HG03045 (cell line): ENCODE results near the gene CTDP1.

Experiments used
- ATAC-seq: cut with Tn5 transposase; IDR thresholded peaks from one replicate; pipeline ENCODE4 v1.9.1; 2021; ENCODE audit warnings: mild to moderate bottlenecking, moderate library complexity; ENCODE audit not compliant: unreplicated experiment

CTDP1 gene

DNA sequence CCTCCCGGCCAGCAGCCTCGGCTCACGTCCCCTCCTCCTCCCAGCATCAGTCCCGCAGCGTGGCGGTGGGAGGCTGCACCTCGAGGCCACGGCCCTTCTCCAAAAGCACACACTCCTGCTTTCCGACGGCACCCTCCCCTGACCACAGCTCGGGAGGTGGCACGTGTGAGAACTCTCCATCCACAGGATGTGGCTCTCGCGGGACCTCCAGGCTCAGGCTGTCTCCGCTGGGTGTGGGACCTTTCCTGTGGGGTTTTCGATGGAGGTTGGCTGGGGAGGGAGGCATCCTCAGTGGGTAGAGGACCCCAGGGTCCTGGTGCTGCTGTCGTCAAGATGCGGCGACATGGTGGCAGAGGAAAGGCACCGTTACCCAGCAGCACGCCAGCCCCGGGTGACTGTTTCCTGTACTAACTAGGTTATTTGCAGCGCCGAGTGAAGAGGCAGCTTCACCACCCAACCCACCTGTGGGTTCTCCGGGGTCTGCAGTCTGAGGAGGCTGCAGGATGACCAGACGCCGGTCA, 75.3 kb downstream of the CTDP1 start:
- ATAC-seq, result no peak

DNA sequence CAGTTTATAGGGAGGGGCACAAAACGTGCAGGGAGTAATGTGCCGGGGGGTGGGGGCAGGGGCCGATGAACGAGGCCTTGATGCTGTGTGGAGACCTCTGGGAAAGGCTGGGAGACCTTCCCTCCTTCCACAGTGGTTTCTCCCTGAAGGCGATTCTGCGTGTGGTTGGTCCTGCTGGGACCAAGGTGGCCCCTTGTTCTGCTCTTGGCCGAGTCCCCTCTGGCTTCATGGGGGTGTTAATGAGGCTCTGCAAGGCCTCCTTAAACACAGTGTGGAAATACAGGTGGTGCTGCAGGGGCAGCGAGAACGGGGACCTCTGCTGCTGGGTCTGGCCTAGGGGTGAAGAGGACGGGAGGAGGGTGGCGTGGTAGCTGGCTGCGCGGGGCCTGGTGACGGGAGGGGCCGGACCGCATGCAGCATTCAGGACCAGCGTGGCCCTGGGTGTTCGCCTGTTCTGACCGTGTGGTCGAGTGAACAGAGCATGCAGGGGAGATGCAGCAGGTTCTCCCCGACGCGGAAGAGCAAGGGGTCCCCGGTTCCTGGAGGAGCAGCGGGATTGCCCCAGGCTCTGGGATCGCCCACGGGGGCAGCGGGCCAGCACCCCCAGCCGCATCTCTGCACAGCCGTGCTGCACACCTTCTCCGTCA, 76.0 kb downstream of the CTDP1 start:
- no peak for ATAC-seq

DNA sequence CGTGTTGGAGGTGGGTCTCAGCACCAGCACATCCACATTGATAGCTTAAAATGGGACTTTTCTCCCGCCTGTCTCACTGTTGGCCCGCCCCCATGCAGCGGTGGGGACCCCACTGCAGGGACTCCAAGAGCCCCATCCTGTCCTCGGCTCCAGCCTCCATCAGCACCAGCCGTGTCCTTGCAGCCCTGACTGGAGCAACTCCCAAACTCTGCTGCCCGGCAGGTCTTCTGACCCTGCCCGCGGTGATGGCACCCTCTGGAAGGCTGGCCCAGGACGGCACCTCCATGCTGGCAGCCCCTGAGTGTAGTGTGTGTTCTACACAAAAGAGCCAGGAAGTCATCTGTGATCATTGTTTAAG, 76.5 kb downstream of the CTDP1 start:
- no peak for ATAC-seq

DNA sequence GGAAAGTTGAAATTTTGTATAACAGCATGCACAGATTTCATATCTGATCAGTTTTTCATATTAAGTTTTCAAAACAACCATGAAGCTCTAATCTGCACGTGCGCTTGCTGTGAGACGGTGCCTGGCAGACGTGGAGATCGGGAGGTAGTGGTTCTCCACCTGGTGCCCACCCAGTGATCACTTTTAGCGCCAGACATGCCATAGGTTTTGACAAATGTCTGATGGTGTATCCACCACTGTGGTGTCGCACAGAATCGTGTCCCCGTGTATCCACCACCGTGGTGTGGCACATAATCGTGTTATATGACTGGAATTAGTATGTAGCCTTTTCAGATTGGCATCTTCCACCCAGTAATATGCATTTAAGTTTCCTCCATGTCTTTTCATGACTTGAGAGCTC, 77.2 kb downstream of the CTDP1 start:
- no peak for ATAC-seq

DNA sequence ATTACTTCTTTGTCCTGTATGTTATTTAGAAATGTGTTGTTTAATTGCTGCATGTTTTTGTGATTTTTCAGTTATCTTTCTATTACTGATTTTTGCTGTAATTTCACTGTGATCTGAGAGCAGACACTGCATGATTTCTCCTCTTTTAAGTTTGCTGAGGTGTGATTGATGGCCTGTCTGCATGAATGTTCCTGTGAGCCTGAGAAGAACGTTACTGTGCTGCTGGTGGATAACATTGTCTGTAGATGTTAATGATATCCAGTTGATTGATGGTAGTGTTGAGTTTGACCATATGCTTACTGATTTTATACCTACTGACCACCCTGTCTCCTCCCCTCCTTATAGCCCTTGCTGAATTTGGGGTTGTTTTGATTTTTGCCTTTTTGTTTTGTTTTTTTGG, 80.7 kb downstream of the CTDP1 start:
- no peak for ATAC-seq

DNA sequence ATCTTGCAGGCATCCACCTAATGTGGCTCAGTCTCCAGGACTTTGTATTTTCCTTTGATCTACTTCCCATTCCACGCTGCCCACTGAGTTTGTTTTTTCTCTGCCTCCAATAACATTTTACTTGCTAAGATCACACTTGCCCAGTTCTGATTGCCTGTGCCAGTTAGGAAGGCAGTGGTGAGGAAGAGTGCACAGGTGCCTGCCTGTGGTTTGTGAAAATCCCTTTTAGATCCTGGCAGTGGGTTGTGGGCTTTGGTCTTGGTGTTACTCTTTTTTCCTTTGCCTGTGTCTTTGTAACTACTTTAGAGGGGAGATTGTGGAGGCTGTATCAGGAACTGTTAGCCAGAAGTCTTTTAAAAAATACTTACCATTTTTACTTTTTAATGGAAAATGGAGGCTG, 81.3 kb downstream of the CTDP1 start:
- no peak for ATAC-seq

DNA sequence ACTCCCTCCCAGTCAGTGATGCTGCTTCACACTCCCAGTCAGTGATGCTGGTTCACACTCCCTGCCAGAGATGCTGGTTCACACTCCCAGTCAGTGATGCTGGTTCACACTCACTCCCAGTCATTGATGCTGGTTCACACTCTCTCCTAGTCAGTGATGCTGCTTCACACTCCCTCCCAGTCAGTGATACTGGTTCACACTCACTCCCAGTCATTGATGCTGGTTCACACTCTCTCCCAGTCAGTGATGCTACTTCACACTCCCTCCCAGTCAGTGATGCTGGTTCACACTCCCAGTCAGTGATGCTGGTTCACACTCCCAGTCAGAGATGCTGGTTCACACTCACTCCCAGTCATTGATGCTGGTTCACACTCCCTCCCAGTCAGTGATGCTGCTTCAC, 83.8 kb downstream of the CTDP1 start:
- no peak for ATAC-seq

DNA sequence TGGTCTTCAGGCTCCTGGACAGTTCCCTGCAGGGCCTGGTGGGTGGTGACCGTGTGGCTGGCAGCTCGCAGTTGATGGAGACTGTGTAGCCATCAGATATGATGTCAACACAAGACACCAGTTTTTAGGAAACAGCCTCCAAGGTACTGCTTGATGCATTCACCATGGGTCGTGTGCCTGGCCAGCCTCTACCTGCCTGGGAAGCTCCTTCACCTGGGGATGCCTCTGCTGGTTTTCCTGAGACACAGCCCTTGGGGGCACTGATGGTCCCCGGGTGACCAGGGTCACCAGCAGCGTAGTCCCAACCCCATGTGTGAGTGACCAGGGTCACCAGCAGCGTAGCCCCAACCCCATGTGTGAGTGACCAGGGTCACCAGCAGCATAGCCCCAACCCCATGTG, 84.5 kb downstream of the CTDP1 start:
- ATAC-seq, result no peak

DNA sequence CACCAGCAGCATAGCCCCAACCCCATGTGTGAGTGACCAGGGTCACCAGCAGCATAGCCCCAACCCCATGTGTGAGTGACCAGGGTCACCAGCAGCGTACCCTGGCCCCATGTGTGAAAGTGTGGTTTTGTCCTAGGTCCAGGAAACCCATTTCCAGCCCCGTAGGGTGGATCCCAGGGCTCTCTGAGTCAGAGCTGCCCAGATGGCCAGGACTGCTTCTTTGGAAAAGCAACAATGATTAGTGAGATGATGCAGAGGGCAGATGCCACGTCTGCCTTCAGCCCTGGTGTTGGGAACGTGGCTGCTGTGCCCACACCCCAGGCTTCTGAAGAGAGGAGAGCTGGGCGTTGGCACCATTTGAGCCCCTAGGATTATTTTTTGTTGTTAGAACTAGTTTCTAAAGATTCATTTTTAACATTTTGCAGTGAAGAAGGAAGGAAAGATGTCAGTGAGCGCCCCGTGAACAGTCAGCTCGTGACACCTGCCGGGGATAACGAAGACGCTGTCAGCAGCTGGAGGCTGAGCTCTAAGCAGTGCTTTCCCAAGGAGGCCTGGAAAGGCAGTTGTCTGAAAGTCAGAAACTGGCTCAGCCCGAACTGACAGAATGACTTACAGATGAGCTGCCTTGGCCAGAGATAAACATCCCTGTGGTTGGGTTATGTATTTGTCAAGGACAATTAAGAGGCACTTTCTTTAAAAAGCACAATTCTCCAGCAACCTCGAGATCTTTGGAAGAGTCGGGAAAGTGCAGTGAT, 86.1 kb downstream of the CTDP1 start:
- ATAC-seq, result no peak

DNA sequence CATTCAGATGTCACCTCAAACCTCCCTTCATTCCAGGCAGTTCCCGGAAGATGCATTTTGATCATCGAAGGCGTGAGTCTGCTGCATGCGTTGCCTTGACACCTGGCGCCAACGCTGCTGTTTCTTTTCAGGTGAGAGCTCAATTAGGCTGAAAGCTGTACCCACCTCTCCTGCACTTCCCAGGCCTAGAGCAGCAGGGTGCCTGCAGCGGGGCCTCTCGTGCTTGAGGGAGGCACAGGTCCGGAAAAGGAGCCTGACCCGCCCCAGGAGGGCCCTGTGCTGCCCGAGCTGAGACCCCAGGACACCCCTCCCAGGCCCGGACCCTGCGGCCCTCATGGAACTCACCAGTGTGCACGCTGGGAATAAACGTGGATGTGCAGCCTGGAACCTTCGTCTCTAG, 86.7 kb downstream of the CTDP1 start:
- no peak for ATAC-seq

DNA sequence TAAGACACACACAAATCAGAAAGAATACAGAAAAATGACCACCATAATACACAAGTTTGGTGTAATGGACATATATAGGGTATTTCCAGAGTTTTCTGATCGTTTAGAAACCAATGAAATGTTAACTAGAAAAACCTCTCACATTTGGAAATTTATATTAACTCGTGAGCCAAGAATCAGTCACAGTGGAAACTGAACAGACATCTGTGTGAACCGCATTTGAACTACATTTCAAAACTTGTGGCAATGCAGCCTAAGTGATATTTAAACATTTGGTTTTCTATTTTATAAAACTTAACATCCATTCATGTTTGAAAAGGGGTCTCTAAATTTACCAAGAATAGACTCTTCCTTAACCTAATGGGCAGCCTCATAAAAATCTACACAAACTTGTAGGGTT, 89.1 kb downstream of the CTDP1 start:
- ATAC-seq, result no peak

DNA sequence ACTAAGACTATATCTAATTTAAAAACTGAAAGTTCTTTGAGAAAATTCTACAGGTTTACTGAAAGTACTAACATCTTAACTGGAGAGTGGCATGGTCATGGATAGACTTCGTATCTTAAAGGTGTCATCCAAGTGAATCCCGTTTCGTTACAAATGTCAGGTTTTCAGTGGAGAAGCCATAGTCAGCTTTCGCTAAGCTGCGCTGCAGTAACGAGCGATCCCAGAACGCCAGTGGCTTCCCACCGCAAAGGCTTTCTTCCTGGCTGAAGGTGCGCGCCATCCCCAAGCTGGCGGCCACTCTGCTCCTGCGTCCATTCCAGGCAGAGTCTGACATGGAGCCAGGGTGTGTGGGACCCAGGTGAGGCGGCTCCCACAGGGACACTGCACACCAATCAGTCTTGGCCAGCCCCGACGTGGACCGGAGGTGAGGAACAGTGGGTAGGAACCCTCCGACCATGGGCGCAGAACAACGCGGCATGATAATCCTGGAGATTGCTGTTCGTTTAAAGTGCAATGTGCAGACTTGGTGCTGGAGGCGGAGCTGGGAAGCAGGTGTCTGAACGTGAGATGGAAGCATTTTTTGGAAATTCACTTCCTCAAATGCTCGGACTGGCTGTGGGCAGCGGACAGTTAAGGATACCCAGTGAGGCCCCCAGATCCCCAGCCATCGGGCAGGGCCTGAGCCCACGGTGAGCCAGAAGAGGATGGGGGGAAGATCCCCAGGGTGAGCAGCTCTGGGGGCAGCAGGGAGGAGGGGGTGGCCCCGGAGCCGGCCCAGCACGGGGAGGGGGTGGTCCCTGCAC, 90.3 kb downstream of the CTDP1 start:
- ATAC-seq, result no peak

DNA sequence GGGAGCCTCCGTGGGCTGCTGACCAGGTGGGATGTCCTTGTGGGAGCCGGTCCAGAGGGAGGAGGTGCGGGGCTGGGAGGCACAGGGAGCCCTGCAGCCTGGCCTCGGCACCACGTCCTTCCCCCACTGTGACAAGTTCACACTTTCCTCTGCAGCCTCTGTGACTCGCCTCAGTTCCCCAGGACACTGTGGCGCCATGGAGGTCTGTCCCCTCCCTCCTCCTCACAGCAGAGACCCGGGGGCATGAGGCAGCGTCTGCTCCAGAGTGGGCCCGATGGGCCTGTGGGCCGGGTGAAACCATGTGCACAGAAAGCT, 90.9 kb downstream of the CTDP1 start:
- no peak for ATAC-seq

DNA sequence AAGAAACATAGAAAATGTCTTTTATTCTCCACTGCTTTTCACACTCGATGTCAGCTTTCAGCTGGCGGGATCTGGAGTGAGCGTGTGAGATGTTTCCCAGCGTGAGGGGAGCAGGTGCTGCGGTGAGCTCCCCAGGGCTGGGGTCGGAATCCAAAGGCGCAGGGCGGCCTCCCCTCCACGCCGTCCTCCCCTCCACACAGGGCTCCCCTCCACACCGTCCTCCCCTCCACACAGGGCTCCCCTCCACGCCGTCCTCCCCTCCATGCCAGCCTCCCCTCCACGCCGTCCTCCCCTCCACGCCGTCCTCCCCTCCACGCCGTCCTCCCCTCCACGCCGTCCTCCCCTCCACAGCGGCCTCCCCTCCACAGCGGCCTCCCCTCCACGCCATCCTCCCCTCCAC, 91.2 kb downstream of the CTDP1 start:
- ATAC-seq, result no peak

DNA sequence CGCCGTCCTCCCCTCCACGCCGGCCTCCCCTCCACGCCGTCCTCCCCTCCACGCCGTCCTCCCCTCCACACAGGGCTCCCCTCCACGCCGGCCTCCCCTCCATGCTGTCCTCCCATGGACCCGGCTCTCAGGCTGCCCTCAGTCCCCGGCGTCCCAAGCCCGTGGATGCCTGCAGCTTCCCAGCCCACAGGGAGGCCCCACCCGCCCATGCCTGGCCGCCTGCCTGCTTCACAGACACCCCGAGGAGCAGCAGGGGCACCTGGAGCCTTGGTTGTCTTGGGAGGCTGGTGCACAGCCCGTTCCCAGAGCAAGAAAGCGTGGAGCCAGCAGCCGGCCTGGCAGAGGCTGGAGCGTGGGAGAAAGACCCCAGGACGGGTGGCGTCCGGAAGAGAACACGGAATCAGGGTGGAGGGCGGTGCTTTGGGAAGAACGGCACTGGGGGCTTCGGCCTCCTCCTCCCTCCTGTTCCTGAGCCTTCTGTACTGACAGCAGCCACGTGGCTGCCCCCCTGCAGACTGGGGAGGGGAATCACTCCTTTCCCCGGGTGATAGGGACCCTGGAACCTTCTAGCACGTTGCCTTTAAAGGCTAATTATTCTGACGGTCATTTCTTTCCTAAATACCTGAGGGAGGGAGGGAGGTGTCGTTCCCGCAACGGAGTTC, 92.0 kb downstream of the CTDP1 start:
- no peak for ATAC-seq

DNA sequence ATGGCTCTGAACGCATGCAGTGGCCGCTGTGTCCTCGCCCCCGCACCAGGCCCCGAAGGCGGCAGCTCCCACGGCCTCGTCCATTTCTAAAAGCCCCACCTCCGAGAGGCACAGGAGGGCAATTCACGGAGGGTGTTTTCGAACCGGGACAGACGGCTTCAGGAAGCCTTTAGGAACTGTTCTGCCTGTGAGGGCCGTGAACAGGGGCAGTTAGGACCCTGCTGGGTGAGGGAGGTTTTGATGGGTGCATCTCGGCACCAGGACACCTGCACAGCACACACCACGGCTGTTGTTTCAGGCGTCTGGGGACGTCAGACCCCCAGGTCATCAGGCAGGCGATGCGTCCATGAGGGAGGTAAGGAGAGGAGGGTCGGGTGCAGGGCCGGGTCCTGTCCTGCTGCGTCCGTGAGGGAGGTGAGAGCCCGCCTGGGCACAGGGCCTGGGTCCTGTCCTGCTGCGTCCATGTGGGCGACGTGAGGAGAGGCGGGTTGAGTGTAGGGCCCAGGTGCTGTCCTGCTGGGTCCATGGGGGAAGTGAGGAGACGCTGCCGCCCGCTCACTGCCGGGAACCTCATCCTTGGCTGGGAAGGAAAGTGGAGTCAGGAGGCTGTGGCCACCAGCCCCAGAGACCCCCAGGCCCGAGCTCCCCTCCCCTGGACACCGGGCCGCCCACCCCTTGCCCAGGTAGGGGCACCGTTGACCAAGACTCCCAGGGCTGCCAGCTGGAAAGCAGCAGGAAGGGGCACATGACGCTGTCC, 92.7 kb downstream of the CTDP1 start:
- ATAC-seq, result no peak

DNA sequence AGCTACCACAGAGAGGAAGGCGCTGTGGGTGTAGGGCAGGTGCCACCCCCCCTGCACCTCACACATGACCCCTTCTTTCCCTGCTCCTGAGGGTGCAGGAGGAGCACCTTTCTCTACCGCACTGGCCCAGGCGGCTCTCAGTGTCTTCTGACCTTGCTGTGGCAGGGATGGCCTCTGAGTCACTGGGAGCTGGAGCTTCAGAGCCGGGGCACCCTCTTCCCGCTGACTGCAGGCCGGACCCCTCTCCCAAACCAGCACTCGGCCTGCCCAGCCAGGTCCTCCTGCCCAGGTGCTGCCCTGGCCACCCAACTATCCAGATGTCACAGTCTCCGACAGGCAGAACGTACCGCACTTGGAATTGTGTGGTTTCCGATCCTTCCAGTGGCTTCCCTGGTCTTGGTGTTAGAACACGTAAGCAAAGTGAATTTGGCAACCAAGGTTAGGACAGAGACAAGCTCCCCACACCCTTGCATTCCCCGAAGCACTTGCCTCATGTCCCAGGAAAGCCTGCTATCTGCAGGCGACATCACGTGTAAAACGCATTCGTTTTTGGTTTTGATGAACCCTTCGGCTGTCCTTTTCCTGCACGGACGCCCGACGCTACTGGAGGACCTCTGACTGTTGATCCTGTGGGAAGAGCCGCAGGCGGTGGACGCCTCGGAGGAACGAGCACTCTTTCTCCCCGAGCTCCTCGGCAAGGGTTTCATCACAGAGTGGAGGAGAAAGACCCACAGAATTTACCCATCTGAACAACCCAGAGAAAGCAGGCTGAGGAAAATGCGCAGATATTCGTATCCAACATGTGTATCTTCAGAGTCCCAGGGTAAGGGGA, 93.5 kb downstream of the CTDP1 start:
- ATAC-seq, result no peak

DNA sequence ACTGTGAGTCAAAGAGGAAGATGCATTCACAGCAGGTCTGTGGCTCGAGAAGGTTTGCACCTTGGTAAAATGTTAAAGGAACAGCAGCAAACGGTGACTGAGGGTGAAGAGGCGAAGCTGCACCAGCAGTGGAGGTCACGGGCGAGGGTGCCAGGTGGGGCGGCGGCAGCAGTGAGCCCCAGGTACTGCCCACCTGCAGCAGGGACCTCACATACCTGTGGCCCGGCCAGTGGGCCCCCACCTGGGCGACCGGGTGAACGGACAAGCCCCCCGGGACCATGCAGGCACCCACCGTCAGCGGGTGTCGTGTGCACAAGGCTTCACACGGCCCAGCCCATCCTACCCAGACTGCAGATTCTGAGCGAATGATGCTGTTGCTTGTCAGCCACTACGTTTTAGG, 94.5 kb downstream of the CTDP1 start:
- ATAC-seq, result no peak

DNA sequence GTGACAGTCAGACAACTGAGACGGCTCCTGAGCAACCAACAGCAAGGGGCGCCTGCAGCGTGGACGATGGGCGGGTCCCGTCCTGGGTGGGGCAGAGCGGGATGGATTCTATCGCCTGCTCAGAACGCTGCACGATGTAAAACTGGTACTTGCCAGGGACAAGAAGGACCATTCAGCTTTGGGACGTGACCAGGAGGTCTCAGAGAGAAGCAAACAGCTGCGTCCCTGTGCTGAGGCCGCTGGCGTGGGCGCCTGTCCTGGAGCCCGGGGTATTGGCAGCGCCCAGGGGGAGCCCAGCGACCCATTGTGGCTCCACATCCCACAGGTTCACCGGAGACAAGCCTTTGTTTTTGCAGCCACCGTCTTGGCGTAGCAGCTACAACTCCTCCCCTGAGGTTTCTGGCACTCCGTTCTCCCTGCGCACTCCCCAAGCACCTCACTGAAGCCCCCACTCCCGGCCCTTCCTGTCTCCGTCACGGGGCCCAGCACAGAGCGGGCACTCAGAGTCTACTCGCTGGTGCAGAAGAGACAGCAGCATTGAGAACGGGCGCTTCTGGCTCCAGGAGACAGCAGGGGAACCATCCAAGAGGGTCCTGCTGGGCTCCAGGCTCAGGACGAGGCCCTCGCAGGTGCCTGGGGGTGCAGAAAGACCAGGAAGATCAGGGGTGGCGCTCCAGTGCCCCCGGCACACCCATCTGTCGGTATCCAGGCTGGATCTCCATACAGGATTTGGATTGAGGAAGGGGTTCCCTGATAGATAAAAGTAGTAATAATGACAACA, 96.0 kb downstream of the CTDP1 start:
- ATAC-seq, result no peak
